Osteocyte (in vitro differentiated cells): Measurements from ENCODE around the gene COX20. TPM values are rescaled to one million over a fixed set of nuclear protein-coding genes. Genes with fewer than 3 reads are reported as not detected.
A peak's percentile ranks its signal among the peaks of the same experiment; 100 is the strongest.

Experiments used
- DNase-seq: peaks from one replicate; pipeline ENCODE4 v3.0.0; 2021; ENCODE audit warnings: mixed read lengths; ENCODE audit not compliant: unreplicated experiment; ENCODE audit errors: extremely low spot score
- H3K27ac Mint-ChIP-seq: one replicate; pipeline ENCODE4 v1.8.0; 2021; ENCODE audit warnings: mild to moderate bottlenecking, mixed read lengths; ENCODE audit not compliant: unreplicated experiment
- H3K27me3 Mint-ChIP-seq: one replicate; pipeline ENCODE4 v1.8.0; 2021; ENCODE audit warnings: mixed read lengths; ENCODE audit not compliant: unreplicated experiment
- H3K36me3 Mint-ChIP-seq: one replicate; pipeline ENCODE4 v1.8.0; 2021; ENCODE audit warnings: mixed read lengths; ENCODE audit not compliant: unreplicated experiment
- H3K4me1 Mint-ChIP-seq: one replicate; pipeline ENCODE4 v1.8.0; 2021; ENCODE audit warnings: mixed read lengths; ENCODE audit not compliant: unreplicated experiment
- H3K4me3 Mint-ChIP-seq: one replicate; pipeline ENCODE4 v1.8.0; 2021; ENCODE audit warnings: mild to moderate bottlenecking, moderate library complexity, mixed read lengths; ENCODE audit not compliant: unreplicated experiment
- H3K9me3 Mint-ChIP-seq: one replicate; pipeline ENCODE4 v1.8.0; 2021; ENCODE audit warnings: mixed read lengths; ENCODE audit not compliant: unreplicated experiment
- total RNA-seq: library from RNA; stranded (reverse); gene quantifications from 2 replicates; pipeline ENCODE4 v1.2.1, GENCODE V29; 2021
- TF ChIP-seq, protein P1 (sequence below): fragments of 200-600 bp; sonication (generic); IDR thresholded peaks from 2 replicates; pipeline ENCODE4 v1.5.0; 2021; ENCODE audit warnings: antibody characterized with exemption, mild to moderate bottlenecking, moderate library complexity

COX20 gene
- total RNA-seq, 1 donor from 2014 or later, result 27.4 TPM

- TF ChIP-seq, protein P1, sequence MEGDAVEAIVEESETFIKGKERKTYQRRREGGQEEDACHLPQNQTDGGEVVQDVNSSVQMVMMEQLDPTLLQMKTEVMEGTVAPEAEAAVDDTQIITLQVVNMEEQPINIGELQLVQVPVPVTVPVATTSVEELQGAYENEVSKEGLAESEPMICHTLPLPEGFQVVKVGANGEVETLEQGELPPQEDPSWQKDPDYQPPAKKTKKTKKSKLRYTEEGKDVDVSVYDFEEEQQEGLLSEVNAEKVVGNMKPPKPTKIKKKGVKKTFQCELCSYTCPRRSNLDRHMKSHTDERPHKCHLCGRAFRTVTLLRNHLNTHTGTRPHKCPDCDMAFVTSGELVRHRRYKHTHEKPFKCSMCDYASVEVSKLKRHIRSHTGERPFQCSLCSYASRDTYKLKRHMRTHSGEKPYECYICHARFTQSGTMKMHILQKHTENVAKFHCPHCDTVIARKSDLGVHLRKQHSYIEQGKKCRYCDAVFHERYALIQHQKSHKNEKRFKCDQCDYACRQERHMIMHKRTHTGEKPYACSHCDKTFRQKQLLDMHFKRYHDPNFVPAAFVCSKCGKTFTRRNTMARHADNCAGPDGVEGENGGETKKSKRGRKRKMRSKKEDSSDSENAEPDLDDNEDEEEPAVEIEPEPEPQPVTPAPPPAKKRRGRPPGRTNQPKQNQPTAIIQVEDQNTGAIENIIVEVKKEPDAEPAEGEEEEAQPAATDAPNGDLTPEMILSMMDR, result no peak
- no peaks in the 10 kb centered on the region for H3K4me1 Mint-ChIP-seq
- no peak overlapping the region for H3K27ac Mint-ChIP-seq
- H3K4me3 Mint-ChIP-seq, result no peak overlapping the region
- H3K9me3 Mint-ChIP-seq, result no peaks in the 10 kb centered on the region
- no peak for DNase-seq
- no peaks in the 10 kb centered on the region for H3K27me3 Mint-ChIP-seq
- H3K36me3 Mint-ChIP-seq, result no peaks in the 10 kb centered on the region
These were observed 28.3 kb upstream of the COX20 start for GRCh38 chr1:244807138-244807537.

- Mint-ChIP-seq H3K9me3 (no peaks in the 10 kb centered on the region), H3K27ac (no peak overlapping the region), H3K4me1 (no peaks in the 10 kb centered on the region), H3K36me3 (no peaks in the 10 kb centered on the region), H3K27me3 (peaks cover 9% of the 10 kb centered on the region), H3K4me3 (no peak overlapping the region)
- TF ChIP-seq, protein P1, result no peak
- no peak for DNase-seq
These were observed 25.2 kb upstream of the COX20 start for GRCh38 chr1:244810221-244810620.

DNA sequence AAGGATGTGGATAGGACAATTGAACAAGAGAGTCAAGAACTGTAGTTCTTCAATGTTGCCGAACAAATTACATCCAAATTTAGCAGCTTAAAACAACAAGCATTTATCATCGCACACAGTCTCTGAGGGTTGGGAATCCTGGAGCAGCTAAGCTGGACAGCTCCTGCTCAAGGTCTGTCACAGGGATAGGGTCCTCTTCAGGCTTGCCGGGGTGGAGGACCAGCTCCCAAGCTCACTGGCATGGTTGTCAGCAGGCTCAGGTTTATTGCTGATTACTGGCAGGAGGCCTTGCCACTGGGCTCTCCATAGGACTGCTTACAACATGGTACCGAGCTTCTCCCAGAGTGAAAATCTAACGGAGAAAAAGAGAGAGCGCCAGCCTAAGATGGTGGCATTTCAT is 22.1 kb upstream of the COX20 start:
- H3K27ac Mint-ChIP-seq, result no peak overlapping the region
- peaks cover 14% of the 10 kb centered on the region for H3K27me3 Mint-ChIP-seq
- DNase-seq, result no peak
- TF ChIP-seq, protein P1, result no peak
- peaks cover 4% of the 10 kb centered on the region for H3K4me1 Mint-ChIP-seq
- no peaks in the 10 kb centered on the region for H3K9me3 Mint-ChIP-seq
- no peaks in the 10 kb centered on the region for H3K36me3 Mint-ChIP-seq
- no peak overlapping the region for H3K4me3 Mint-ChIP-seq

DNA sequence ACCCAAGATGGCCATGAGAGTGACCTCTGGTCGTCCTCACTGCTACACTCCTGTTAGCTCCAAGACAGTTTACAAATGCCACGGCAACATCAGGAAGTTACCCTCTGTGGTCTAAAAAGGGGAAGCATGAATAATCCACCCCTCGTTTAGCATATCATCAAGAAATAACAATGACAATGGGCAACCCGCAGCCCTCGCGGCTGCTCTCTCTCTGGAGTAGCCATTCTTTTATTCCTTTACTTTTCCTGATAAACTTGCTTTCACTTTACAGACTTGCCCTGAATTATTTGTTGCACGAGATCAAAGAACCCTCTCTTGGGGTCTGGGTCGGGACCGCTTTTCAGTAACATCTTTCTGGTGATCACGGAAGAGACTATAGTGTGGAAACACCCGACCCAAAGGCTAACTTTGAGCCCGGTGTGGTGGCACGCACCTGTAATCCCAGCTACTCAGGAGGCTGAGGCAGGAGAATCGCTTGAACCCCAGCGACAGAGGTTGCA is 19.8 kb upstream of the COX20 start:
- H3K4me3 Mint-ChIP-seq, result peak overlapping the region; percentile 30
- H3K27ac Mint-ChIP-seq, result no peak overlapping the region
- no peak for DNase-seq
- H3K27me3 Mint-ChIP-seq, result peaks cover 14% of the 10 kb centered on the region
- TF ChIP-seq, protein P1, result no peak
- H3K36me3 Mint-ChIP-seq, result no peaks in the 10 kb centered on the region
- peaks cover 4% of the 10 kb centered on the region for H3K4me1 Mint-ChIP-seq
- no peaks in the 10 kb centered on the region for H3K9me3 Mint-ChIP-seq

GRCh38 chr1:244817415-244817894 is 18.0 kb upstream of the COX20 start:
- Mint-ChIP-seq H3K27me3 (peaks cover 14% of the 10 kb centered on the region), H3K9me3 (no peaks in the 10 kb centered on the region)
- no peak for DNase-seq

More at GRCh38 chr1:244817415-244817894, 18.0 kb upstream of the COX20 start:
- no peaks in the 10 kb centered on the region for H3K36me3 Mint-ChIP-seq
- no peak overlapping the region for H3K4me3 Mint-ChIP-seq
- no peak overlapping the region for H3K27ac Mint-ChIP-seq
- TF ChIP-seq, protein P1, result no peak
- H3K4me1 Mint-ChIP-seq, result peaks cover 4% of the 10 kb centered on the region
